Panc1 (cell line): ENCODE measurements around the gene C6orf118. TPM values are rescaled to one million over a fixed set of nuclear protein-coding genes. Genes with fewer than 3 reads are reported as not detected.

Experiments
- ATAC-seq: fragments of 200-7000 bp; cut with Tn5 transposase; 2 replicates; pipeline ENCODE4 v1.9.1; 2020; ENCODE audit warnings: mild to moderate bottlenecking, moderate library complexity
- BruUV-seq: library from RNA; stranded (reverse); fragments of 400-500 nt; replicated peaks from 2 replicates; lab custom pipeline; 2021; lab: Mats Ljungman, UMichigan
- CTCF ChIA-PET: fragments of 300-600 bp; sonication (Branson Sonifier 250); formaldehyde crosslinking; loops from one replicate; lab custom pipeline; 2022; ENCODE audit warnings: antibody characterized with exemption; lab: Charles Lee
- POLR2A ChIA-PET: fragments of 300-600 bp; sonication (Branson Sonifier 250); formaldehyde crosslinking; loops from one replicate; lab custom pipeline; 2022; ENCODE audit warnings: antibody characterized with exemption; lab: Charles Lee
- DNase-seq: peaks from one replicate; pipeline ENCODE4 v3.0.0-alpha.2; 2010; ENCODE audit warnings: low read depth, low spot score
- H3K27ac ChIP-seq: 2 replicates; pipeline ENCODE4 v1.5.1; 2011; ENCODE audit warnings: mild to moderate bottlenecking, low read length, inconsistent platforms
- H3K27me3 ChIP-seq: fragments of 200-500 bp; sonication (Bioruptor generic); 2 replicates; pipeline ENCODE4 v1.6.0; 2014; ENCODE audit warnings: low read length, inconsistent platforms; ENCODE audit not compliant: control insufficient read depth, insufficient read depth
- H3K36me3 ChIP-seq: fragments of 200-500 bp; sonication (Bioruptor generic); 2 replicates; pipeline ENCODE4 v1.5.1; 2014; ENCODE audit warnings: inconsistent platforms, mild to moderate bottlenecking, low read length, moderate library complexity; ENCODE audit not compliant: control insufficient read depth, insufficient read depth
- H3K4me1 ChIP-seq: 2 replicates; pipeline ENCODE4 v1.5.1; 2011; ENCODE audit warnings: inconsistent platforms, mild to moderate bottlenecking, low read length, moderate library complexity; ENCODE audit not compliant: control insufficient read depth, insufficient read depth
- H3K4me3 ChIP-seq, 2 experiments: 2 replicates each; pipeline ENCODE4 v1.5.1; 2011 to 2012; ENCODE audit warnings: low read depth in 2 of 2, low read length in 2 of 2, mild to moderate bottlenecking in 2 of 2, inconsistent platforms in 1 of 2, moderate library complexity in 1 of 2
- H3K9me3 ChIP-seq: fragments of 200-500 bp; sonication (Bioruptor generic); 2 replicates; pipeline ENCODE4 v1.5.1; 2014; ENCODE audit warnings: low read depth, mild to moderate bottlenecking, inconsistent platforms, low read length, moderate library complexity; ENCODE audit not compliant: control insufficient read depth, insufficient read depth
- CTCF ChIP-seq: fragments of 450-650 bp; IDR thresholded peaks from 2 replicates; pipeline ENCODE4 v1.5.1; 2017; ENCODE audit warnings: mild to moderate bottlenecking
- POLR2AphosphoS5 ChIP-seq: IDR thresholded peaks from 2 replicates; pipeline ENCODE4 v1.6.1; 2012; ENCODE audit warnings: mild to moderate bottlenecking, low read depth, low read length, moderate library complexity
- SIN3A ChIP-seq: IDR thresholded peaks from 2 replicates; pipeline ENCODE4 v1.6.1; 2012; ENCODE audit warnings: low read depth, mild to moderate bottlenecking, low read length, moderate library complexity, borderline replicate concordance; ENCODE audit not compliant: insufficient read depth
- TCF7L2 ChIP-seq: IDR thresholded peaks from 2 replicates; pipeline ENCODE4 v1.6.1; 2011; ENCODE audit warnings: mild to moderate bottlenecking, low read depth, low read length, inconsistent platforms
- in situ Hi-C: cut with HindIII; loops from 2 replicates; pipeline ENCODE4 v1.10.0; 2016; ENCODE audit warnings: low sequenced_read_pairs, low pct_unique_long_range_greater_than_20kb
- intact Hi-C: fragments of 100-400 bp; cut with micrococcal nuclease; formaldehyde crosslinking; loops from one replicate; pipeline ENCODE4 v1.10.0; 2022; ENCODE audit not compliant: unreplicated experiment
- total RNA-seq: library from RNA; stranded (reverse); gene quantifications from one replicate; pipeline ENCODE4 v1.2.1, GENCODE V29; 2021; ENCODE audit not compliant: unreplicated experiment
- TF ChIP-seq, protein P1 (sequence below), 2 experiments: IDR thresholded peaks; 2 replicates each; pipeline ENCODE4 v1.6.1; 2011 to 2012; ENCODE audit warnings: low read depth in 2 of 2, control low read depth in 1 of 2, low read length in 1 of 2, mild to moderate bottlenecking in 1 of 2, moderate library complexity in 1 of 2; ENCODE audit not compliant: insufficient read depth in 1 of 2

Gene C6orf118
- total RNA-seq, 1 experiment from 2014 or later: not detected

GRCh38 chr6:165317723-165318122, 8.3 kb upstream of the C6orf118 start:
- Histone ChIP-seq H3K4me1 (no peaks in the 10 kb centered on the region), H3K36me3 (no peaks in the 10 kb centered on the region), H3K27me3 (no peaks in the 10 kb centered on the region), H3K4me3 (no peak overlapping the region), H3K27ac (no peak overlapping the region), H3K9me3 (peaks cover 10% of the 10 kb centered on the region; the same call in 1 of the 2 replicates)
- in situ Hi-C loops: no loop called here
- DNase-seq: no peak
- ChIA-PET POLR2A (no interaction called here), CTCF (no interaction called here)
- ATAC-seq: no peak
- BruUV-seq: no TSS peak
- TF ChIP-seq CTCF (no peak), SIN3A (no peak), POLR2AphosphoS5 (no peak), TCF7L2 (no peak)
- TF ChIP-seq, protein P1, sequence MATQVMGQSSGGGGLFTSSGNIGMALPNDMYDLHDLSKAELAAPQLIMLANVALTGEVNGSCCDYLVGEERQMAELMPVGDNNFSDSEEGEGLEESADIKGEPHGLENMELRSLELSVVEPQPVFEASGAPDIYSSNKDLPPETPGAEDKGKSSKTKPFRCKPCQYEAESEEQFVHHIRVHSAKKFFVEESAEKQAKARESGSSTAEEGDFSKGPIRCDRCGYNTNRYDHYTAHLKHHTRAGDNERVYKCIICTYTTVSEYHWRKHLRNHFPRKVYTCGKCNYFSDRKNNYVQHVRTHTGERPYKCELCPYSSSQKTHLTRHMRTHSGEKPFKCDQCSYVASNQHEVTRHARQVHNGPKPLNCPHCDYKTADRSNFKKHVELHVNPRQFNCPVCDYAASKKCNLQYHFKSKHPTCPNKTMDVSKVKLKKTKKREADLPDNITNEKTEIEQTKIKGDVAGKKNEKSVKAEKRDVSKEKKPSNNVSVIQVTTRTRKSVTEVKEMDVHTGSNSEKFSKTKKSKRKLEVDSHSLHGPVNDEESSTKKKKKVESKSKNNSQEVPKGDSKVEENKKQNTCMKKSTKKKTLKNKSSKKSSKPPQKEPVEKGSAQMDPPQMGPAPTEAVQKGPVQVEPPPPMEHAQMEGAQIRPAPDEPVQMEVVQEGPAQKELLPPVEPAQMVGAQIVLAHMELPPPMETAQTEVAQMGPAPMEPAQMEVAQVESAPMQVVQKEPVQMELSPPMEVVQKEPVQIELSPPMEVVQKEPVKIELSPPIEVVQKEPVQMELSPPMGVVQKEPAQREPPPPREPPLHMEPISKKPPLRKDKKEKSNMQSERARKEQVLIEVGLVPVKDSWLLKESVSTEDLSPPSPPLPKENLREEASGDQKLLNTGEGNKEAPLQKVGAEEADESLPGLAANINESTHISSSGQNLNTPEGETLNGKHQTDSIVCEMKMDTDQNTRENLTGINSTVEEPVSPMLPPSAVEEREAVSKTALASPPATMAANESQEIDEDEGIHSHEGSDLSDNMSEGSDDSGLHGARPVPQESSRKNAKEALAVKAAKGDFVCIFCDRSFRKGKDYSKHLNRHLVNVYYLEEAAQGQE (IDR thresholded peaks at IDR 0.05; ENCODE audit: insufficient read depth in 1 of 2, low read depth in 2 of 2, low read length in 1 of 2): no peak
- intact Hi-C loops: no loop called here

GRCh38 chr6:165306955-165307354, 2.5 kb downstream of the C6orf118 start:
- Histone ChIP-seq H3K4me3 (no peak overlapping the region), H3K4me1 (no peaks in the 10 kb centered on the region), H3K27me3 (no peaks in the 10 kb centered on the region), H3K36me3 (no peaks in the 10 kb centered on the region), H3K9me3 (no peaks in the 10 kb centered on the region), H3K27ac (no peak overlapping the region)
- CTCF ChIA-PET: no interaction called here
- TF ChIP-seq POLR2AphosphoS5 (no peak), CTCF (no peak), SIN3A (no peak), TCF7L2 (no peak)
- TF ChIP-seq, protein P1 (IDR thresholded peaks at IDR 0.05; ENCODE audit: insufficient read depth in 1 of 2, low read depth in 2 of 2, low read length in 1 of 2): no peak
- POLR2A ChIA-PET: no interaction called here
- intact Hi-C loops (no loop called here), in situ Hi-C loops (no loop called here)
- DNase-seq: no peak
- no TSS peak for BruUV-seq
- ATAC-seq: no peak
